PC-3 (cell line): ENCODE results near the gene CPT1A. TPM values are rescaled to one million over a fixed set of nuclear protein-coding genes. Genes with fewer than 3 reads are reported as not detected.

ENCODE experiments used
- ATAC-seq: fragments of 200-7000 bp; cut with Tn5 transposase; 2 replicates; pipeline ENCODE4 v1.9.1; 2020; ENCODE audit warnings: mild to moderate bottlenecking, moderate library complexity
- BruUV-seq: library from RNA; stranded (reverse); fragments of 400-500 nt; replicated peaks from 2 replicates; lab custom pipeline; 2021; lab: Mats Ljungman, UMichigan
- CTCF ChIA-PET: fragments of 300-600 bp; sonication (Branson Sonifier 250); formaldehyde crosslinking; loops from one replicate; lab custom pipeline; 2022; ENCODE audit warnings: antibody characterized with exemption; lab: Charles Lee
- POLR2A ChIA-PET: fragments of 300-600 bp; sonication (Branson Sonifier 250); formaldehyde crosslinking; loops from one replicate; lab custom pipeline; 2022; ENCODE audit warnings: antibody characterized with exemption; ENCODE audit not compliant: unreplicated experiment; lab: Charles Lee
- DNase-seq: peaks from one replicate; pipeline ENCODE4 v3.0.0-alpha.2; 2015
- H2AFZ ChIP-seq: fragments of 300-600 bp; sonication (generic); 2 replicates; pipeline ENCODE4 v1.6.0; 2016; ENCODE audit warnings: antibody characterized with exemption, low read length
- H3F3A ChIP-seq: fragments of 300-600 bp; sonication (generic); one replicate; pipeline ENCODE4 v1.6.0; 2017; ENCODE audit warnings: antibody characterized with exemption, low read length, control low read depth, mild to moderate bottlenecking; ENCODE audit not compliant: unreplicated experiment
- H3K27ac ChIP-seq: fragments of 300-600 bp; sonication (generic); 2 replicates; pipeline ENCODE4 v1.5.1; 2016; ENCODE audit warnings: mild to moderate bottlenecking, low read length
- H3K27me3 ChIP-seq: fragments of 300-600 bp; sonication (generic); 2 replicates; pipeline ENCODE4 v1.6.1; 2016; ENCODE audit warnings: low read length, mixed read lengths
- H3K36me3 ChIP-seq: fragments of 300-600 bp; sonication (generic); 2 replicates; pipeline ENCODE4 v1.6.1; 2016; ENCODE audit warnings: low read depth, mixed run types, low read length, mixed read lengths
- H3K4me1 ChIP-seq: fragments of 300-600 bp; sonication (generic); 2 replicates; pipeline ENCODE4 v1.5.1; 2016; ENCODE audit warnings: low read length; ENCODE audit not compliant: insufficient read depth
- H3K4me2 ChIP-seq: fragments of 300-600 bp; sonication (generic); 2 replicates; pipeline ENCODE4 v1.6.0; 2016; ENCODE audit warnings: low read length
- H3K4me3 ChIP-seq: fragments of 300-600 bp; sonication (generic); 2 replicates; pipeline ENCODE4 v1.5.1; 2016; ENCODE audit warnings: mild to moderate bottlenecking, low read length, mixed read lengths
- H3K79me2 ChIP-seq: fragments of 300-600 bp; sonication (generic); 2 replicates; pipeline ENCODE4 v1.6.1; 2017; ENCODE audit warnings: low read length, mixed read lengths
- H3K9ac ChIP-seq: fragments of 300-600 bp; sonication (generic); 2 replicates; pipeline ENCODE4 v1.6.0; 2016; ENCODE audit warnings: mild to moderate bottlenecking, low read length
- H3K9me2 ChIP-seq: fragments of 300-600 bp; sonication (generic); replicated peaks from 2 replicates; pipeline ENCODE4 v1.6.1; 2016; ENCODE audit warnings: mixed run types, low read length, mixed read lengths
- H3K9me3 ChIP-seq: fragments of 300-600 bp; sonication (generic); 2 replicates; pipeline ENCODE4 v1.6.1; 2016; ENCODE audit warnings: low read length, mixed read lengths
- H4K20me1 ChIP-seq: fragments of 300-600 bp; sonication (generic); 2 replicates; pipeline ENCODE4 v1.6.1; 2016; ENCODE audit warnings: low read length, mixed read lengths
- EZH2 ChIP-seq: fragments of 300-600 bp; sonication (generic); IDR thresholded peaks from one replicate; pipeline ENCODE4 v1.6.1; 2017; ENCODE audit warnings: antibody characterized with exemption, mild to moderate bottlenecking, low read length; ENCODE audit not compliant: unreplicated experiment
- EZH2phosphoT487 ChIP-seq: fragments of 300-600 bp; sonication (generic); IDR thresholded peaks from 2 replicates; pipeline ENCODE4 v1.6.1; 2018; ENCODE audit warnings: mild to moderate bottlenecking, antibody characterized with exemption, low read length, borderline replicate concordance
- intact Hi-C: fragments of 100-400 bp; cut with micrococcal nuclease; formaldehyde crosslinking; loops from 2 replicates; pipeline ENCODE4 v1.9.0; 2023
- total RNA-seq: library from RNA; depleted of rRNA; stranded (reverse); fragments of >200 nt; gene quantifications from 2 replicates; pipeline ENCODE4 v1.2.3, GENCODE V29; 2014
- TF ChIP-seq, protein P1 (sequence below): fragments of 300-600 bp; sonication (generic); conservative IDR thresholded peaks from 2 replicates; pipeline ENCODE4 v1.5.1; 2017; ENCODE audit warnings: antibody characterized with exemption, low read depth, mild to moderate bottlenecking, low read length

Gene CPT1A
- total RNA-seq, 1 experiment from 2014 or later: 38.1 TPM

DNA sequence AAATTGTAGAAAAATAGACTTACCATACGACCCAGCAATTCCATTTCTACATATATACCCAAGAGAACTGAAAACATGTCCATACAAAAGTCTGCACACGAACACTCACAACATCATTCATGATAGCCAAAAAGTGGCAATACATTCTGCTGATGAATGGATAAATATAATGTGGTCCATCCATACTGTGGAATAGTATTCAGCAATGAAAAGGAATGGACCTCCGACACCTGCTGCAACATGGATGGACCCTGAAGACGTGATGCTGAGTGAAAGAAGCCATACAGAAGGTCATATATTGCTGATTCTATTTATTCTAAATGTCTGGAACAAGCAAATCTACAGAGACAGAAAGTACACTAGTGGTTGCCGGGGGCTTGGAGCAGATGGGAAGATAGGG lies 19.2 kb downstream of the CPT1A start:
- ChIA-PET POLR2A (no interaction called here), CTCF (no interaction called here)
- H3K4me1 ChIP-seq: peaks cover 8% of the 10 kb centered on the region
- no peak overlapping the region for H3K9ac ChIP-seq
- no peak for ATAC-seq
- no peak overlapping the region for H3K4me3 ChIP-seq
- no peaks in the 10 kb centered on the region for H3K9me3 ChIP-seq
- DNase-seq: no peak
- H3K4me2 ChIP-seq: no peak overlapping the region
- H3K27ac ChIP-seq: no peak overlapping the region
- TF ChIP-seq EZH2phosphoT487: no peak
- TF ChIP-seq EZH2: no peak
- TF ChIP-seq, protein P1, sequence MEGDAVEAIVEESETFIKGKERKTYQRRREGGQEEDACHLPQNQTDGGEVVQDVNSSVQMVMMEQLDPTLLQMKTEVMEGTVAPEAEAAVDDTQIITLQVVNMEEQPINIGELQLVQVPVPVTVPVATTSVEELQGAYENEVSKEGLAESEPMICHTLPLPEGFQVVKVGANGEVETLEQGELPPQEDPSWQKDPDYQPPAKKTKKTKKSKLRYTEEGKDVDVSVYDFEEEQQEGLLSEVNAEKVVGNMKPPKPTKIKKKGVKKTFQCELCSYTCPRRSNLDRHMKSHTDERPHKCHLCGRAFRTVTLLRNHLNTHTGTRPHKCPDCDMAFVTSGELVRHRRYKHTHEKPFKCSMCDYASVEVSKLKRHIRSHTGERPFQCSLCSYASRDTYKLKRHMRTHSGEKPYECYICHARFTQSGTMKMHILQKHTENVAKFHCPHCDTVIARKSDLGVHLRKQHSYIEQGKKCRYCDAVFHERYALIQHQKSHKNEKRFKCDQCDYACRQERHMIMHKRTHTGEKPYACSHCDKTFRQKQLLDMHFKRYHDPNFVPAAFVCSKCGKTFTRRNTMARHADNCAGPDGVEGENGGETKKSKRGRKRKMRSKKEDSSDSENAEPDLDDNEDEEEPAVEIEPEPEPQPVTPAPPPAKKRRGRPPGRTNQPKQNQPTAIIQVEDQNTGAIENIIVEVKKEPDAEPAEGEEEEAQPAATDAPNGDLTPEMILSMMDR: no peak
- H3K36me3 ChIP-seq: 0 out of 2 replicates have a peak, but pooled peaks cover 2% of the 10 kb centered on the region
- H3K79me2 ChIP-seq: peaks cover 29% of the 10 kb centered on the region
- no TSS peak for BruUV-seq
- H3K27me3 ChIP-seq: no peaks in the 10 kb centered on the region
- no peaks in the 10 kb centered on the region for H3K9me2 ChIP-seq
- no peaks in the 10 kb centered on the region for H3F3A ChIP-seq
- H4K20me1 ChIP-seq: no peaks in the 10 kb centered on the region
- intact Hi-C loops: no loop called here
- no peak overlapping the region for H2AFZ ChIP-seq

DNA sequence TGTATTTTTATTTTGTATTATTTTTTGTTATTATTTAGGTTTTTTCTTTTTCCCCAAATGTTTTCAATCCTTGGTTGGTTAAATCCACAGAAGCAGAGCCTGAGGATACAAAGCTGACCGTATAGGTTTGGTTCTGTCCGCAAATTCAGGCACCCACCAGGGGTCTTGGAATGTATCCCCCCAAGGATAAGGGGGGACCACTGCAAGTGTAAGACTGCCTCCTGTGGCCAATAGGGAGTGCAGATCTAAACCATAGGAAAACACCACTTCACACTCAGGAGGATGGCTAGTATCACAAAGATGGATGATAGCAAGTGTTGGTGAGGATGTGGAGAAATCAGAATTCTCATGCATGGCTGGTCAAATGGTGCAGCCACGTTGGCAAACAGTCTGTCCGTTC lies 20.0 kb downstream of the CPT1A start:
- no peaks in the 10 kb centered on the region for H3K9me2 ChIP-seq
- no TSS peak for BruUV-seq
- no peak overlapping the region for H3K9ac ChIP-seq
- ChIA-PET POLR2A (no interaction called here), CTCF (interaction anchor here (0.7 kb wide), 1 partner anchor 49 kb away, joined by 3 read pairs; no protein-coding TSS in a partner anchor)
- peaks cover 28% of the 10 kb centered on the region for H3K79me2 ChIP-seq
- H3K9me3 ChIP-seq: no peaks in the 10 kb centered on the region
- TF ChIP-seq, protein P1: 0 out of 2 replicates have a peak, but pooled peaks have one; percentile 42
- TF ChIP-seq EZH2phosphoT487: no peak
- no peak overlapping the region for H3K4me2 ChIP-seq
- 0 out of 2 replicates have a peak, but pooled peaks cover 2% of the 10 kb centered on the region for H3K36me3 ChIP-seq
- H3K4me1 ChIP-seq: peaks cover 8% of the 10 kb centered on the region
- no peak overlapping the region for H3K27ac ChIP-seq
- ATAC-seq (no peak), DNase-seq (no peak)
- intact Hi-C loops: no loop called here
- no peaks in the 10 kb centered on the region for H4K20me1 ChIP-seq
- no peaks in the 10 kb centered on the region for H3F3A ChIP-seq
- H3K4me3 ChIP-seq: no peak overlapping the region
- no peak overlapping the region for H2AFZ ChIP-seq
- H3K27me3 ChIP-seq: no peaks in the 10 kb centered on the region

DNA sequence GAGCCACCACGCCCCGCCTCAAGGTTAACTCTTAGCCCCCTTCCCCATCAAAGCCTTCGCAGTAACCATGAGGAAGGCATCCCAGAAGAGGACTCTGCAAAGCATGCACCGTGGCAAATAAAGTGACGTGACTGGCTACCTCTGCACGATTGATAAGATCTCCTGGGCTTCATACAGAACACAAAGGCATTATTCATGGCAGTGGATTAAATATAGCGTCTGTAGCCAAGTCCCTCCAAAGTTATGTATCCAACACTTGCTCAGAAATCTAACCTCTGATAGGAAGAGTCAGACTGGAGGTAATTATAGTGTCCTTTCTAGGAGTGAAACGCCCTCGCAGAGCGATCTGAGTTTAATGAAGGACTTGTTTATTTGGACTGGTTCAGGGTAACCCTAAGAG lies 22.4 kb downstream of the CPT1A start:
- no TSS peak for BruUV-seq
- H3F3A ChIP-seq: no peaks in the 10 kb centered on the region
- no peaks in the 10 kb centered on the region for H3K9me3 ChIP-seq
- no peaks in the 10 kb centered on the region for H3K4me1 ChIP-seq
- DNase-seq: no peak
- no peak overlapping the region for H3K4me3 ChIP-seq
- H3K9me2 ChIP-seq: no peaks in the 10 kb centered on the region
- TF ChIP-seq EZH2phosphoT487 (no peak), EZH2 (no peak)
- TF ChIP-seq, protein P1: no peak
- ChIA-PET CTCF (no interaction called here), POLR2A (no interaction called here)
- H3K9ac ChIP-seq: no peak overlapping the region
- H3K79me2 ChIP-seq: peaks cover 18% of the 10 kb centered on the region
- no peak overlapping the region for H3K4me2 ChIP-seq
- no peaks in the 10 kb centered on the region for H4K20me1 ChIP-seq
- H3K27ac ChIP-seq: no peak overlapping the region
- intact Hi-C loops: no loop called here
- no peak for ATAC-seq
- 0 out of 2 replicates have a peak, but pooled peaks cover 2% of the 10 kb centered on the region for H3K36me3 ChIP-seq
- no peak overlapping the region for H2AFZ ChIP-seq
- no peaks in the 10 kb centered on the region for H3K27me3 ChIP-seq
